GM12878 (cell line): ENCODE data around the gene INPP4B. TPM values are rescaled to one million over a fixed set of nuclear protein-coding genes. Genes with fewer than 3 reads are reported as not detected.

Experiments used
- ATAC-seq: fragments of 200-7000 bp; cut with Tn5 transposase; 3 replicates; pipeline ENCODE4 v1.9.1; 2020; ENCODE audit warnings: mild to moderate bottlenecking, moderate library complexity
- BruUV-seq: library from RNA; stranded (reverse); fragments of 400-500 nt; replicated peaks from 2 replicates; lab custom pipeline; 2021; lab: Mats Ljungman, UMichigan
- CTCF ChIA-PET: fragments of 300-600 bp; sonication (Branson Sonifier 250); formaldehyde crosslinking; extraction: SDS; loops from one replicate; lab custom pipeline; 2021; ENCODE audit warnings: inconsistent platforms; lab: Yijun Ruan, JAX
- POLR2A ChIA-PET: fragments of 350-600 bp; formaldehyde crosslinking; extraction: SDS; loops from one replicate; lab custom pipeline; 2021; ENCODE audit warnings: inconsistent platforms; lab: Charles Lee
- RAD21 ChIA-PET: fragments of 300-600 bp; sonication (Branson Sonifier 250); formaldehyde crosslinking; loops from one replicate; lab custom pipeline; 2023; ENCODE audit warnings: antibody characterized with exemption; ENCODE audit not compliant: unreplicated experiment; lab: Charles Lee
- SMC1A ChIA-PET: fragments of 300-600 bp; sonication (Branson Sonifier 250); formaldehyde crosslinking; loops from one replicate; lab custom pipeline; 2023; ENCODE audit not compliant: unreplicated experiment, uncharacterized antibody; lab: Charles Lee
- DNase-seq: peaks from one replicate; pipeline ENCODE4 v3.0.0-alpha.2; 2011; ENCODE audit warnings: low read depth, low spot score
- FAIRE-seq: peaks from 3 replicates; lab custom pipeline; 2011; peaks lifted over from hg19 to GRCh38; lab: Jason Lieb, UNC
- H2AFZ ChIP-seq: 2 replicates; pipeline ENCODE4 v1.6.0; 2011; ENCODE audit warnings: low read depth, low read length, control low read depth; ENCODE audit not compliant: control insufficient read depth
- H3K27ac ChIP-seq: 2 replicates; pipeline ENCODE4 v1.5.1; 2011; ENCODE audit warnings: control low read depth; ENCODE audit not compliant: control insufficient read depth, insufficient read depth
- H3K27me3 ChIP-seq, 2 experiments: replicated peaks in 1 of 2; 2 replicates each; pipeline versions ENCODE4 v1.6.0 to v1.6.1; 2011; ENCODE audit warnings: low read length in 1 of 2; ENCODE audit not compliant: control insufficient read depth in 2 of 2, insufficient read depth in 2 of 2
- H3K36me3 ChIP-seq, 2 experiments: 2 replicates each; pipeline ENCODE4 v1.5.1; 2011; ENCODE audit warnings: low read length in 1 of 2; ENCODE audit not compliant: control insufficient read depth in 2 of 2, insufficient read depth in 2 of 2
- H3K4me1 ChIP-seq: 2 replicates; pipeline ENCODE4 v1.6.1; 2011; ENCODE audit warnings: mild to moderate bottlenecking, low read length, moderate library complexity, mixed read lengths; ENCODE audit not compliant: control insufficient read depth, insufficient read depth
- H3K4me2 ChIP-seq: 2 replicates; pipeline ENCODE4 v1.6.0; 2011; ENCODE audit warnings: control low read depth; ENCODE audit not compliant: control insufficient read depth, insufficient read depth
- H3K4me3 ChIP-seq: fragments of 200-600 bp; sonication (generic); 2 replicates; pipeline ENCODE4 v1.5.1; 2016
- H3K79me2 ChIP-seq: 2 replicates; pipeline ENCODE4 v1.6.0; 2011; ENCODE audit warnings: low read length; ENCODE audit not compliant: control insufficient read depth, insufficient read depth
- H3K9ac ChIP-seq: 2 replicates; pipeline ENCODE4 v1.8.0; 2011; ENCODE audit warnings: low read length, control low read depth, mixed read lengths; ENCODE audit not compliant: control insufficient read depth, insufficient read depth
- H3K9me3 ChIP-seq: replicated peaks from 3 replicates; pipeline ENCODE4 v1.5.1; 2011; ENCODE audit warnings: mild to moderate bottlenecking, low read length; ENCODE audit not compliant: control insufficient read depth, insufficient read depth
- H4K20me1 ChIP-seq: 2 replicates; pipeline ENCODE4 v1.6.0; 2011; ENCODE audit not compliant: control insufficient read depth, insufficient read depth
- E2F8 ChIP-seq: fragments of 450-650 bp; IDR thresholded peaks from 2 replicates; pipeline ENCODE4 v1.6.1; 2018; ENCODE audit warnings: mild to moderate bottlenecking, low read depth, moderate library complexity; ENCODE audit not compliant: partially characterized antibody
- NFYA ChIP-seq: IDR thresholded peaks from 2 replicates; pipeline ENCODE4 v1.6.1; 2011; ENCODE audit warnings: low read depth, mild to moderate bottlenecking, low read length, improper control_type of control experiment, borderline replicate concordance
- REST ChIP-seq: IDR thresholded peaks from 2 replicates; pipeline ENCODE4 v1.6.1; 2012; ENCODE audit warnings: mild to moderate bottlenecking, low read depth, low read length
- ZNF592 ChIP-seq: fragments of 450-650 bp; IDR thresholded peaks from 2 replicates; pipeline ENCODE4 v1.6.1; 2017; ENCODE audit warnings: mild to moderate bottlenecking, moderate library complexity
- WGBS: methylation state at CpG from one replicate; pipeline ENCODE4 v1.1.6; 2016; ENCODE audit warnings: low lambda C conversion rate; ENCODE audit not compliant: insufficient replicate concordance, insufficient coverage; ENCODE audit errors: missing lambda C conversion rate; 5-methylcytosine and 5-hydroxymethylcytosine counted together
- in situ Hi-C: fragments of 300-500 bp; cut with MboI; formaldehyde crosslinking; loops from 9 replicates; pipeline ENCODE4 v1.14.3; 2018; ENCODE audit warnings: mixed read lengths
- intact Hi-C: fragments of 100-400 bp; cut with micrococcal nuclease; formaldehyde crosslinking; loops from one replicate; pipeline ENCODE4 v1.14.2; 2022; ENCODE audit not compliant: unreplicated experiment
- polyA plus RNA-seq, 11 experiments: library from polyadenylated mRNA; depleted of rRNA in 4 of 11; unstranded in 6 of 11; stranded (reverse) in 5 of 11; fragments of >200 nt; fragmentation: Nextera tagmentation in 4 of 11; fragmentation: Illumina TruSeq in 1 of 11; extraction: Ambion mirVana in 4 of 11; extraction: Trizol in 1 of 11; gene quantifications; 1 replicate in 1 of 11; 2 replicates in 10 of 11; pipeline versions ENCODE4 v1.2.1 to v1.2.3, GENCODE V29; 2011 to 2016; ENCODE audit warnings: inconsistent platforms in 2 of 11, missing spikeins in 2 of 11, low read depth in 1 of 11
- total RNA-seq, 4 experiments: library from RNA; depleted of rRNA in 3 of 4; stranded (reverse); fragments of >200 nt in 3 of 4; fragmentation: Illumina TruSeq in 1 of 4; extraction: Trizol in 1 of 4; gene quantifications; 2 replicates each; pipeline versions ENCODE4 v1.2.1 to v1.2.3, GENCODE V29; 2013 to 2021

INPP4B gene
- total and polyA plus RNA-seq, 10 of the 15 experiments (the other 5 are each of a cell fraction or from before 2014, with no cell fraction given): 0.53 to 11.2 (median 0.95) TPM

- SMC1A ChIA-PET: no interaction called here
These were observed 634.7 kb downstream of the INPP4B start for GRCh38 chr4:142211444-142211843.

More at GRCh38 chr4:142211444-142211843, 634.7 kb downstream of the INPP4B start:
- no peak overlapping the region for H3K4me2 ChIP-seq
- H3K9ac ChIP-seq: no peak overlapping the region
- no peaks in the 10 kb centered on the region for H3K27me3 ChIP-seq
- no peaks in the 10 kb centered on the region for H3K79me2 ChIP-seq
- no peaks in the 10 kb centered on the region for H3K9me3 ChIP-seq
- ATAC-seq: no peak
- H2AFZ ChIP-seq: no peak overlapping the region
- no peak overlapping the region for H3K4me3 ChIP-seq
- POLR2A ChIA-PET: interaction anchor here (0.8 kb wide), 1 partner anchor 193 kb away, joined by 3 read pairs; no protein-coding TSS in a partner anchor
- no peaks in the 10 kb centered on the region for H3K4me1 ChIP-seq
- WGBS: 0% methylated on average over 1 of the region's 1 CpG
- H4K20me1 ChIP-seq: no peaks in the 10 kb centered on the region
- RAD21 ChIA-PET: no interaction called here
- TF ChIP-seq REST (no peak), ZNF592 (no peak), NFYA (no peak), E2F8 (no peak)
- in situ Hi-C loops: no loop called here
- H3K27ac ChIP-seq: no peak overlapping the region
- intact Hi-C loops: no loop called here
- FAIRE-seq: no peak
- no peaks in the 10 kb centered on the region for H3K36me3 ChIP-seq
- DNase-seq: no peak
- no TSS peak for BruUV-seq
- CTCF ChIA-PET: no interaction called here
